H7 (cell line): ENCODE results near the gene KIAA0930. TPM values are rescaled to one million over a fixed set of nuclear protein-coding genes. Genes with fewer than 3 reads are reported as not detected.

Experiments
- DNase-seq: peaks from one replicate; pipeline ENCODE4 v3.0.0; 2012
- H3K27me3 ChIP-seq: 2 replicates; pipeline ENCODE4 v1.6.0; 2011; ENCODE audit warnings: mild to moderate bottlenecking, low read length; ENCODE audit not compliant: control insufficient read depth, insufficient read depth
- H3K36me3 ChIP-seq: replicated peaks from 2 replicates; pipeline ENCODE4 v1.5.1; 2011; ENCODE audit warnings: low read length; ENCODE audit not compliant: control insufficient read depth, insufficient read depth
- H3K4me3 ChIP-seq: 2 replicates; pipeline ENCODE4 v1.5.1; 2011; ENCODE audit warnings: low read depth, mild to moderate bottlenecking, control low read depth, low read length, moderate library complexity; ENCODE audit not compliant: insufficient read depth
- total RNA-seq: library from RNA; depleted of rRNA; stranded (reverse); fragments of >200 nt; shearing (Covaris generic); gene quantifications from 2 replicates; pipeline ENCODE4 v1.2.3, GENCODE V29; 2014

KIAA0930 gene
- total RNA-seq, 1 experiment from 2014 or later: 43.9 TPM

GRCh38 chr22:45223304-45224117 lies 17.2 kb downstream of the KIAA0930 start:
- DNase-seq: no peak
- Histone ChIP-seq H3K4me3 (no peak overlapping the region), H3K27me3 (no peaks in the 10 kb centered on the region), H3K36me3 (no peaks in the 10 kb centered on the region)

- DNase-seq: no peak
- no peaks in the 10 kb centered on the region for H3K27me3 ChIP-seq
- H3K36me3 ChIP-seq: no peaks in the 10 kb centered on the region
- no peak overlapping the region for H3K4me3 ChIP-seq
Measured at GRCh38 chr22:45221201-45221600, 19.5 kb downstream of the KIAA0930 start.

- H3K36me3 ChIP-seq: no peaks in the 10 kb centered on the region
- no peaks in the 10 kb centered on the region for H3K27me3 ChIP-seq
- H3K4me3 ChIP-seq: no peak overlapping the region
- no peak for DNase-seq
Measured at GRCh38 chr22:45218976-45219375, 21.7 kb downstream of the KIAA0930 start.

- Histone ChIP-seq H3K27me3 (no peaks in the 10 kb centered on the region), H3K36me3 (no peaks in the 10 kb centered on the region)
- DNase-seq: no peak
Measured at GRCh38 chr22:45217806-45218205, 22.9 kb downstream of the KIAA0930 start.

GRCh38 chr22:45217345-45217744 lies 23.3 kb downstream of the KIAA0930 start:
- Histone ChIP-seq H3K4me3 (no peak overlapping the region), H3K27me3 (no peaks in the 10 kb centered on the region), H3K36me3 (no peaks in the 10 kb centered on the region)
- no peak for DNase-seq

More at GRCh38 chr22:45217806-45218205, 22.9 kb downstream of the KIAA0930 start:
- no peak overlapping the region for H3K4me3 ChIP-seq

GRCh38 chr22:45216133-45217003 lies 24.3 kb downstream of the KIAA0930 start:
- peak; percentile 74 for DNase-seq
- H3K4me3 ChIP-seq: no peak overlapping the region
- no peaks in the 10 kb centered on the region for H3K27me3 ChIP-seq

GRCh38 chr22:45212992-45213751 lies 27.5 kb downstream of the KIAA0930 start:
- no peak for DNase-seq
- H3K36me3 ChIP-seq: no peaks in the 10 kb centered on the region
- no peaks in the 10 kb centered on the region for H3K27me3 ChIP-seq
- H3K4me3 ChIP-seq: no peak overlapping the region

More at GRCh38 chr22:45216133-45217003, 24.3 kb downstream of the KIAA0930 start:
- H3K36me3 ChIP-seq: no peaks in the 10 kb centered on the region

GRCh38 chr22:45212306-45212709 lies 28.4 kb downstream of the KIAA0930 start:
- Histone ChIP-seq H3K27me3 (no peaks in the 10 kb centered on the region), H3K4me3 (no peak overlapping the region), H3K36me3 (no peaks in the 10 kb centered on the region)
- peak; percentile 76 for DNase-seq

- DNase-seq: no peak
- Histone ChIP-seq H3K4me3 (no peak overlapping the region), H3K27me3 (no peaks in the 10 kb centered on the region), H3K36me3 (no peaks in the 10 kb centered on the region)
Measured at GRCh38 chr22:45211848-45212247, 28.8 kb downstream of the KIAA0930 start.

- Histone ChIP-seq H3K36me3 (no peaks in the 10 kb centered on the region), H3K27me3 (no peaks in the 10 kb centered on the region), H3K4me3 (no peak overlapping the region)
- DNase-seq: no peak
Measured at GRCh38 chr22:45211435-45211834, 29.3 kb downstream of the KIAA0930 start.

- no peak for DNase-seq
- Histone ChIP-seq H3K4me3 (no peak overlapping the region), H3K36me3 (no peaks in the 10 kb centered on the region), H3K27me3 (no peaks in the 10 kb centered on the region)
Measured at GRCh38 chr22:45210991-45211390, 29.7 kb downstream of the KIAA0930 start.

GRCh38 chr22:45210577-45210976 lies 30.1 kb downstream of the KIAA0930 start:
- DNase-seq: no peak
- Histone ChIP-seq H3K27me3 (no peaks in the 10 kb centered on the region), H3K36me3 (no peaks in the 10 kb centered on the region), H3K4me3 (no peak overlapping the region)

- Histone ChIP-seq H3K4me3 (no peak overlapping the region), H3K27me3 (no peaks in the 10 kb centered on the region), H3K36me3 (no peaks in the 10 kb centered on the region)
- DNase-seq: peak; percentile 21
Measured at GRCh38 chr22:45210174-45210573, 30.5 kb downstream of the KIAA0930 start.
